Endothelial cell (in vitro differentiated cells): Measurements from ENCODE around the gene IQCH. TPM values are rescaled to one million over a fixed set of nuclear protein-coding genes. Genes with fewer than 3 reads are reported as not detected.

Experiments
- DNase-seq: peaks from one replicate; pipeline ENCODE4 v3.0.0; 2021; ENCODE audit warnings: low spot score
- H3K27ac Mint-ChIP-seq: one replicate; pipeline ENCODE4 v1.8.0; 2021; ENCODE audit warnings: mixed read lengths, inconsistent platforms; ENCODE audit not compliant: unreplicated experiment
- H3K27me3 Mint-ChIP-seq: one replicate; pipeline ENCODE4 v1.8.0; 2021; ENCODE audit warnings: mild to moderate bottlenecking, moderate library complexity, mixed read lengths, inconsistent platforms; ENCODE audit not compliant: unreplicated experiment
- H3K36me3 Mint-ChIP-seq: one replicate; pipeline ENCODE4 v1.8.0; 2021; ENCODE audit warnings: mild to moderate bottlenecking, low read depth, mixed read lengths, inconsistent platforms; ENCODE audit not compliant: unreplicated experiment
- H3K4me1 Mint-ChIP-seq: one replicate; pipeline ENCODE4 v1.8.0; 2021; ENCODE audit warnings: mild to moderate bottlenecking, mixed read lengths, inconsistent platforms; ENCODE audit not compliant: unreplicated experiment
- H3K4me3 Mint-ChIP-seq: one replicate; pipeline ENCODE4 v1.8.0; 2021; ENCODE audit warnings: mild to moderate bottlenecking, mixed read lengths, inconsistent platforms; ENCODE audit not compliant: unreplicated experiment
- H3K9me3 Mint-ChIP-seq: one replicate; pipeline ENCODE4 v1.8.0; 2021; ENCODE audit warnings: mixed read lengths, inconsistent platforms; ENCODE audit not compliant: unreplicated experiment
- CTCF ChIP-seq: fragments of 200-600 bp; sonication (generic); IDR thresholded peaks from one replicate; pipeline ENCODE4 v1.5.0; 2021; ENCODE audit warnings: antibody characterized with exemption; ENCODE audit not compliant: unreplicated experiment
- total RNA-seq: library from RNA; stranded (reverse); fragmentation: NEBNext Ultra II Directional; extraction: Animal tissue kit (Norgen Biotek cat#: 25700); gene quantifications from one replicate; pipeline ENCODE4 v1.2.1, GENCODE V29; 2021; ENCODE audit not compliant: unreplicated experiment

IQCH gene
- total RNA-seq, 1 donor from 2014 or later: 2.4 TPM

DNA sequence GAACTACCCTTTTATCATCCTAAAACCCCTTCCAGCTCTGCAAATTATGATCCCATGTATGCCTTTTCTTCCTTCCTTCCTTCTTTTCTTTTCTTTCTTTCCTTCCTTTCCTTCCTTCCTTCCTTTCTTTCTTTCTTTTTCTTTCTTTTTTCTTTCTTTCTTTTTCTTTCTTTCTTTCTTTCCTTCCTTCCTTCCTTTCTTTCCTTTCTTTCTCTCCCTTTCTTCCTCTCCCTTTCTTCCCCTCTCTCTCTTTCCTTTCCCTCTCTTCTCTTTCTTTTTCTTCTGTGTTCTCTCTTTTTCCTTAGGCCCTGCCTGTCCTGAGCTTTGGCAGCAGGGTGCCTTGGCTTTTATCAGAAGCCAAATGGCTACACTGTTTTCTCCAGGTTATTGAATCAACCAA is 66.8 kb downstream of the IQCH start:
- TF ChIP-seq CTCF: no peak
- H3K36me3 Mint-ChIP-seq: no peaks in the 10 kb centered on the region
- H3K4me1 Mint-ChIP-seq: no peaks in the 10 kb centered on the region
- DNase-seq: no peak
- no peaks in the 10 kb centered on the region for H3K27me3 Mint-ChIP-seq
- H3K27ac Mint-ChIP-seq: no peak overlapping the region
- peaks cover 5% of the 10 kb centered on the region for H3K9me3 Mint-ChIP-seq
- H3K4me3 Mint-ChIP-seq: no peak overlapping the region

- no peak overlapping the region for H3K4me3 Mint-ChIP-seq
- no peaks in the 10 kb centered on the region for H3K36me3 Mint-ChIP-seq
- no peak for DNase-seq
- no peaks in the 10 kb centered on the region for H3K4me1 Mint-ChIP-seq
- H3K9me3 Mint-ChIP-seq: peaks cover 5% of the 10 kb centered on the region
- no peaks in the 10 kb centered on the region for H3K27me3 Mint-ChIP-seq
- no peak overlapping the region for H3K27ac Mint-ChIP-seq
- TF ChIP-seq CTCF: no peak
These were observed 67.9 kb downstream of the IQCH start for GRCh38 chr15:67322481-67322880.

- TF ChIP-seq CTCF: no peak
- Mint-ChIP-seq H3K4me1 (peaks cover 3% of the 10 kb centered on the region), H3K9me3 (peaks cover 5% of the 10 kb centered on the region), H3K4me3 (no peak overlapping the region), H3K27me3 (no peaks in the 10 kb centered on the region), H3K27ac (no peak overlapping the region), H3K36me3 (no peaks in the 10 kb centered on the region)
- DNase-seq: no peak
These were observed 72.7 kb downstream of the IQCH start for GRCh38 chr15:67327312-67327711.

DNA sequence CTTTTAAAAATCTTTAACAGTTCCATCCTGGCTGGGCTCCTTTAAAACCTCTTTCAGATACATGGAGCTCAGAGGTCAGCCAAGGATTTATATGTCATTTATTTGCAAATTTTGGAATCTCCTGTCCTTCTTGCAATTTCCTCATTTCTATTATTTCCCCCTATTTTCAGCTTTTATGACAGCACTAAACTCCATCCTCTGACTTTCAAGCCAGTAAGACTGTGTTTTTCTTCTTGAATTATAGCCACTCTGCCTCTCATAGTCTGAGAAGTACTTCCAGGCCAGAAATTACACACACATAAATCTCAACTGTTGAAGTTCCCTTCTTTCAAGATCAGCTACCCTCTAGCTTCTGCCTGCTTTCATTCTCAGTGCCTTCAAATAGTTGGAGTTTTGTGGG is 73.2 kb downstream of the IQCH start:
- no peaks in the 10 kb centered on the region for H3K36me3 Mint-ChIP-seq
- H3K9me3 Mint-ChIP-seq: peaks cover under 1% of the 10 kb centered on the region
- H3K27me3 Mint-ChIP-seq: no peaks in the 10 kb centered on the region
- no peak overlapping the region for H3K4me3 Mint-ChIP-seq
- no peak overlapping the region for H3K27ac Mint-ChIP-seq
- no peak for DNase-seq
- TF ChIP-seq CTCF: no peak
- peaks cover 3% of the 10 kb centered on the region for H3K4me1 Mint-ChIP-seq

GRCh38 chr15:67329984-67330733 is 75.6 kb downstream of the IQCH start:
- Mint-ChIP-seq H3K27me3 (no peaks in the 10 kb centered on the region), H3K4me1 (peaks cover 3% of the 10 kb centered on the region), H3K27ac (no peak overlapping the region), H3K36me3 (no peaks in the 10 kb centered on the region), H3K9me3 (no peaks in the 10 kb centered on the region), H3K4me3 (no peak overlapping the region)
- DNase-seq: no peak
- TF ChIP-seq CTCF: no peak
